ENCODE measurements around the gene KCTD3.

GRCh38 chr1:215545096-215545495, 22.0 kb upstream of the KCTD3 start:
- TF ChIP-seq CTCF (IDR thresholded peaks at IDR 0.05), result no peak
- TF ChIP-seq POLR2A (IDR thresholded peaks at IDR 0.05), result no peak

Measured in right lobe of liver (tissue), 4 donors.